ENCODE results near the gene POLR2J. TPM values are rescaled to one million over a fixed set of nuclear protein-coding genes. Genes with fewer than 3 reads are reported as not detected.
A peak's percentile ranks its signal among the peaks of the same experiment; 100 is the strongest.

Gene POLR2J
- total RNA-seq, 2 donors from 2014 or later, result 10.7 to 22.9 TPM

DNA sequence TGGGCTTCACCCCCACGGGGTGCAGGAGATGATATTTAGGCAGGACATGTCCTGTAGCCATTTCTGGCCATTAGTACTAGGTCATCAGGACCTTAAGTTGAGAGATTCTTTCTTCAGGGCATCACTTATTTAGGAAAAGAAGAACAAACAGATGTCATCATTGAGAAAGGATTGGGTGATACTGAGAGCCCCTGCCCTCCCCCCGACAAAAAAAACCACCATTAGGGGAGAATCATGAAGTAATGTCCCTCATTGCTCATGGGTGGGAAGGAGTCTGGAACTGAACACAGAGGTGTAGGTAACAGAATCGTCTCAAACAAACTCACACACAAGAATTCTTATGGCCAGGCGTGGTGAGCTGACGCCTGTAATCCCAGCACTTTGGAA lies 51.7 kb downstream of the POLR2J start:
- ATAC-seq (ENCODE audit: insufficient number of reproducible peaks, low FRiP score, low read depth) (no peak), DNase-seq (ENCODE audit: low spot score) (no peak)
- H3K27me3 ChIP-seq (replicated peaks; ENCODE audit: insufficient read depth), result no peaks in the 10 kb centered on the region
- no peak overlapping the region for H3K4me3 ChIP-seq
- TF ChIP-seq, protein P1, sequence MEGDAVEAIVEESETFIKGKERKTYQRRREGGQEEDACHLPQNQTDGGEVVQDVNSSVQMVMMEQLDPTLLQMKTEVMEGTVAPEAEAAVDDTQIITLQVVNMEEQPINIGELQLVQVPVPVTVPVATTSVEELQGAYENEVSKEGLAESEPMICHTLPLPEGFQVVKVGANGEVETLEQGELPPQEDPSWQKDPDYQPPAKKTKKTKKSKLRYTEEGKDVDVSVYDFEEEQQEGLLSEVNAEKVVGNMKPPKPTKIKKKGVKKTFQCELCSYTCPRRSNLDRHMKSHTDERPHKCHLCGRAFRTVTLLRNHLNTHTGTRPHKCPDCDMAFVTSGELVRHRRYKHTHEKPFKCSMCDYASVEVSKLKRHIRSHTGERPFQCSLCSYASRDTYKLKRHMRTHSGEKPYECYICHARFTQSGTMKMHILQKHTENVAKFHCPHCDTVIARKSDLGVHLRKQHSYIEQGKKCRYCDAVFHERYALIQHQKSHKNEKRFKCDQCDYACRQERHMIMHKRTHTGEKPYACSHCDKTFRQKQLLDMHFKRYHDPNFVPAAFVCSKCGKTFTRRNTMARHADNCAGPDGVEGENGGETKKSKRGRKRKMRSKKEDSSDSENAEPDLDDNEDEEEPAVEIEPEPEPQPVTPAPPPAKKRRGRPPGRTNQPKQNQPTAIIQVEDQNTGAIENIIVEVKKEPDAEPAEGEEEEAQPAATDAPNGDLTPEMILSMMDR (IDR thresholded peaks at IDR 0.05), result no peak
- peak overlapping the region in 1 of 2 donors; percentile 1 for H3K27ac ChIP-seq
- H3K4me1 ChIP-seq (ENCODE audit: control insufficient read depth in 1 of 2, low read depth in 2 of 2), result no peaks in the 10 kb centered on the region
- H3K36me3 ChIP-seq, result peaks cover 11% of the 10 kb centered on the region
- no peaks in the 10 kb centered on the region for H3K9me3 ChIP-seq

DNA sequence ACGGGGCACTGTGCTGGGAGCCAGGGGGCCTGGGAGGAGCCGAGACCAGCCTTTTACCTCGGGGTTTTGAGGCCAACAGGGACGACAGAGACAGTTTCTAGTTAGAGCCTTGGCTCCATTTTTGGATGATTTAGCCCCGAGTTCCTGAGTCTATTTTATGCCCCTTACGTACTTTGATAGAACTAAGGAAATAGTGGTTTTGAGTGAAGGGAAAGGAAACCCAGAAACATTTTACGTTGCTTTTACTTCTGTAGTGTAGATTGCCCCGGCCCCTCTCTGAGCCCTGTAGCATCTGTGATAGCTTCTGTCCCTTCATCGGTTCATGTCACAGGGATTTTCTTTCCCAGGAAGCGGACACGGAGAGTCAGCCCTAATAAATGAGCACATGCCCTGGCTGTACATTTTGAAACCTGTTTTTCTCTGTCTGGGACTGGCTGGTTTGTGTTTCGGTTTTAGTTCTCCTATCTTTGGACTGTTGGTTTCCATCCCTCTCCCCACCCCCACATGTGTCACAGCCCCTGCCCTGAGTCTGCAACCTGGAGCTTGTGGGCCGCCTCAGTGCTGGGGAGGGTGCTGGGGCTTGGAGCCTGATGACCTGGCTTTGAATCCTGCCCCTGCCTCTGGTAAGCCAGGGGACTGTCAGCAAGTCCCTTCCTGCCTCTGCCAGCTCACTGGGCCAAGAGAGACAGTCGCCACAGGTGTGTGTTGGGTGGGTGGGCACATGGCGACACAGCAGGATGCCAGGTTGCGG lies 52.3 kb downstream of the POLR2J start:
- Histone ChIP-seq H3K27me3 (replicated peaks; ENCODE audit: insufficient read depth) (no peaks in the 10 kb centered on the region), H3K27ac (peak overlapping the region in 1 of 2 donors; percentile 6), H3K9me3 (no peaks in the 10 kb centered on the region), H3K4me1 (ENCODE audit: control insufficient read depth in 1 of 2, low read depth in 2 of 2) (no peaks in the 10 kb centered on the region), H3K4me3 (peak overlapping the region; percentile 39), H3K36me3 (peaks cover 11% of the 10 kb centered on the region)
- ATAC-seq (ENCODE audit: insufficient number of reproducible peaks, low FRiP score, low read depth) (no peak), DNase-seq (ENCODE audit: low spot score) (no peak)
- TF ChIP-seq, protein P1 (IDR thresholded peaks at IDR 0.05), result no peak

DNA sequence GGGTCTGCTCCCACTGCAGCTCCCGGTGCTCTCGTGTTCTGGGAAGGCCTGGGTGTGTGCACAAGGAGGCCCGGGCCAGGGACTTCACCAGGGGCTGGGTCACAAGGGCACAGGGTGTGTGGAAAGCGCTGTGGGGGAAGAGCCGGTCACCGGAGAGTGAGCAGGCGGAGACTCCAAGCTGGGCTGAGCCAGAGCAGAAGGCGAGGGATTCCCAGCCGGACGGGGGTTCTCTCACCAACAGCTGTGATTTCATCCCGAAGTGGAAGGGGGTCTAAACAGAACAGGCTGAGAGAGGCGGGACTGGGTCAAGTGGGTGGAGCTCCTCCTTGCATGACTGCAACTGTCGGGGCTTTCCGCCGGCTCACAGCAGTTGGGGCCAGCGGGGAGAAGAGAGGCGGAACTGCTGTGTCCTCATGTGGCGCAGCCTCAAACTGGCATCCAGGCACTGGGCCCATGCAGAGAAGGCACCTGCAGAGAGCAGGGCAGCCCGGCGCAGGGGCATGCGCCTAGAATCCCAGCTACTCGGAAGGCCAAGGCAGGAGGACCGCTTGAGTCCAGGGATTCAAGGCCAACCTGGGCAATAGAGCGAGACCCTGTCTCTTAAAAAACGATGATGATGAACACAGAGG lies 53.0 kb downstream of the POLR2J start:
- H3K4me1 ChIP-seq (ENCODE audit: control insufficient read depth in 1 of 2, low read depth in 2 of 2), result no peaks in the 10 kb centered on the region
- no peaks in the 10 kb centered on the region for H3K9me3 ChIP-seq
- H3K27ac ChIP-seq, result peak overlapping the region in 1 of 2 donors; percentile 26
- H3K4me3 ChIP-seq, result peak overlapping the region; percentile 39
- TF ChIP-seq, protein P1 (IDR thresholded peaks at IDR 0.05), result no peak
- H3K27me3 ChIP-seq (replicated peaks; ENCODE audit: insufficient read depth), result no peaks in the 10 kb centered on the region
- ATAC-seq (ENCODE audit: insufficient number of reproducible peaks, low FRiP score, low read depth), result no peak
- no peak for DNase-seq (ENCODE audit: low spot score)
- peaks cover 16% of the 10 kb centered on the region for H3K36me3 ChIP-seq

DNA sequence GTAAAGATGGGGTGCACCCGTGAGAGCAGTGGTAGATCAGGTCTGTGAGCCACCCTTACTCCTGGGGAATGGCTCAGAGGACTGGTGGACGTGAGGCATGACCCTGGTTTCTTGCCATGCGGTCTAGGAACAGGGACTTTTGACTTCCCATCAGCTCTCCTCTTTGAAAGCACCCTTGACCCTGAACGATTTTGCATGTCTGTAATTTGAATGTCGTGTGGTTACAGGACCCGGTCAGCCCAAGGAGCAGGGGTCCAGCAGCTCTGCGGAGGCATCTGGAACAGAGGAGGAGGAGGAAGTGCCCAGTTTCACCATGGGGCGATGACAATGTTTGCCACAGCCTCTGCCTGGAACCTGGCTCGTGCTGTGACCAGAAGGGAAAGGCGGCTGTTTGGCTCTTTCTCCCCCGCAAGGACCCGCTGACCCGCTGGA lies 53.9 kb downstream of the POLR2J start:
- H3K4me1 ChIP-seq (ENCODE audit: control insufficient read depth in 1 of 2, low read depth in 2 of 2), result no peaks in the 10 kb centered on the region
- TF ChIP-seq, protein P1 (IDR thresholded peaks at IDR 0.05), result no peak
- no peaks in the 10 kb centered on the region for H3K27me3 ChIP-seq (replicated peaks; ENCODE audit: insufficient read depth)
- H3K36me3 ChIP-seq, result peaks cover 17% of the 10 kb centered on the region
- ATAC-seq (ENCODE audit: insufficient number of reproducible peaks, low FRiP score, low read depth) (no peak), DNase-seq (ENCODE audit: low spot score) (no peak)
- no peaks in the 10 kb centered on the region for H3K9me3 ChIP-seq
- no peak overlapping the region for H3K27ac ChIP-seq
- H3K4me3 ChIP-seq, result no peak overlapping the region

DNA sequence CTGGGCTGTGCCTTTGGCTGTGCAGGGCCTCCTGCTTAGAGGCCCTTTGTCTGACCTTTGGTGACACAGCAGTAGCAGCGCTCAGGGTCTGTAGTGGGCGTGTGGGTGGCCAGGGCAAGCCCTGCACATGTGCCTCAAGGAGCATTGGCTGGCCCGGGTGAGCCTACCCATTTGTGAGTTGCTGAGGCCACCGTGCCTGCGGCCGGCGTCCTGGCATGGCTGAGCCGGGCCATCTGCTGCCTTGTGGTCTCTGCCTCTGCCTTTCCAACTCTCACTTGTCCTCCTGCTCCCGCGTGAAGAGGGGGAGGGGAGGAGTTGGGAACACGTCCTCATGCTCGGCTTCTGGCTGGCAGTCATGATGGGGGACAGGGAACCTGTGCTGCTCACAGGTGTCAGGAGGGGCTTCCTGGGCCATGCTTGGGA lies 54.6 kb downstream of the POLR2J start:
- H3K9me3 ChIP-seq, result no peaks in the 10 kb centered on the region
- no peaks in the 10 kb centered on the region for H3K4me1 ChIP-seq (ENCODE audit: control insufficient read depth in 1 of 2, low read depth in 2 of 2)
- peaks cover 17% of the 10 kb centered on the region for H3K36me3 ChIP-seq
- H3K27ac ChIP-seq, result no peak overlapping the region
- ATAC-seq (ENCODE audit: insufficient number of reproducible peaks, low FRiP score, low read depth) (no peak), DNase-seq (ENCODE audit: low spot score) (no peak)
- H3K4me3 ChIP-seq, result no peak overlapping the region
- H3K27me3 ChIP-seq (replicated peaks; ENCODE audit: insufficient read depth), result no peaks in the 10 kb centered on the region
- TF ChIP-seq, protein P1 (IDR thresholded peaks at IDR 0.05), result no peak

Other genes starting within 250 kb of the POLR2J start
- gene SH2B2, start 192.1 kb downstream of the POLR2J start, total RNA-seq, result 10 to 100 TPM; 10.0 to 30.2 TPM
- not detected for gene SPDYE6, start 122.5 kb downstream of the POLR2J start, total RNA-seq
- 10 to 100 TPM; 47.0 to 80.4 TPM for gene PRKRIP1, start 82.6 kb downstream of the POLR2J start, total RNA-seq
- 10 to 100 TPM; 33.4 to 37.6 TPM for gene ORAI2, start 45.3 kb downstream of the POLR2J start, total RNA-seq
- 10 to 100 TPM; 15.9 to 29.6 TPM for gene ALKBH4, start 14.1 kb downstream of the POLR2J start, total RNA-seq
- 10 to 100 TPM in 1 of 2 donors, 1 to 10 TPM in 1; 7.9 to 10.9 TPM for gene LRWD1, start 13.9 kb downstream of the POLR2J start, total RNA-seq
- gene RASA4B, start 38.9 kb upstream of the POLR2J start, total RNA-seq, result 10 to 100 TPM in 1 of 2 donors, 1 to 10 TPM in 1; 8.5 to 21.9 TPM
- gene UPK3BL2, start 64.8 kb upstream of the POLR2J start, total RNA-seq, result 10 to 100 TPM; 10.8 to 14.7 TPM
- gene SPDYE2, start 72.3 kb upstream of the POLR2J start, total RNA-seq, result not detected
- 10 to 100 TPM; 36.3 to 68.0 TPM for gene POLR2J3, start 93.7 kb upstream of the POLR2J start, total RNA-seq
- gene RASA4, start 137.8 kb upstream of the POLR2J start, total RNA-seq, result 10 to 100 TPM; 42.8 to 82.3 TPM
- 10 to 100 TPM; 39.0 to 45.2 TPM for gene UPK3BL1, start 163.9 kb upstream of the POLR2J start, total RNA-seq
- not detected for gene SPDYE2B, start 171.4 kb upstream of the POLR2J start, total RNA-seq
- gene POLR2J2, start 192.7 kb upstream of the POLR2J start, total RNA-seq, result 10 to 100 TPM in 1 of 2 donors, 1 to 10 TPM in 1; 3.4 to 14.3 TPM

Measured in thoracic aorta (tissue), 2 donors.